Right renal pelvis (tissue), 4 donors: ENCODE data around the gene KCNK5. TPM values are rescaled to one million over a fixed set of nuclear protein-coding genes. Genes with fewer than 3 reads are reported as not detected.
A peak's percentile ranks its signal among the peaks of the same experiment; 100 is the strongest.

Experiments used
- DNase-seq, 4 donors: peaks; one replicate each; pipeline ENCODE4 v3.0.0-alpha.2; 2013; ENCODE audit warnings: low read depth in 4 of 4, low spot score in 3 of 4, missing footprints in 1 of 4
- polyA plus RNA-seq, 4 donors: library from polyadenylated mRNA; unstranded; fragments of 120-200 nt; gene quantifications; one replicate each; pipeline ENCODE4 v1.2.1, GENCODE V29; 2013; ENCODE audit not compliant: insufficient read length in 4 of 4

KCNK5 gene, protein sequence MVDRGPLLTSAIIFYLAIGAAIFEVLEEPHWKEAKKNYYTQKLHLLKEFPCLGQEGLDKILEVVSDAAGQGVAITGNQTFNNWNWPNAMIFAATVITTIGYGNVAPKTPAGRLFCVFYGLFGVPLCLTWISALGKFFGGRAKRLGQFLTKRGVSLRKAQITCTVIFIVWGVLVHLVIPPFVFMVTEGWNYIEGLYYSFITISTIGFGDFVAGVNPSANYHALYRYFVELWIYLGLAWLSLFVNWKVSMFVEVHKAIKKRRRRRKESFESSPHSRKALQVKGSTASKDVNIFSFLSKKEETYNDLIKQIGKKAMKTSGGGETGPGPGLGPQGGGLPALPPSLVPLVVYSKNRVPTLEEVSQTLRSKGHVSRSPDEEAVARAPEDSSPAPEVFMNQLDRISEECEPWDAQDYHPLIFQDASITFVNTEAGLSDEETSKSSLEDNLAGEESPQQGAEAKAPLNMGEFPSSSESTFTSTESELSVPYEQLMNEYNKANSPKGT
- polyA plus RNA-seq = 10 to 100 TPM; 10.5 to 14.9 (median 11.1) TPM

DNA sequence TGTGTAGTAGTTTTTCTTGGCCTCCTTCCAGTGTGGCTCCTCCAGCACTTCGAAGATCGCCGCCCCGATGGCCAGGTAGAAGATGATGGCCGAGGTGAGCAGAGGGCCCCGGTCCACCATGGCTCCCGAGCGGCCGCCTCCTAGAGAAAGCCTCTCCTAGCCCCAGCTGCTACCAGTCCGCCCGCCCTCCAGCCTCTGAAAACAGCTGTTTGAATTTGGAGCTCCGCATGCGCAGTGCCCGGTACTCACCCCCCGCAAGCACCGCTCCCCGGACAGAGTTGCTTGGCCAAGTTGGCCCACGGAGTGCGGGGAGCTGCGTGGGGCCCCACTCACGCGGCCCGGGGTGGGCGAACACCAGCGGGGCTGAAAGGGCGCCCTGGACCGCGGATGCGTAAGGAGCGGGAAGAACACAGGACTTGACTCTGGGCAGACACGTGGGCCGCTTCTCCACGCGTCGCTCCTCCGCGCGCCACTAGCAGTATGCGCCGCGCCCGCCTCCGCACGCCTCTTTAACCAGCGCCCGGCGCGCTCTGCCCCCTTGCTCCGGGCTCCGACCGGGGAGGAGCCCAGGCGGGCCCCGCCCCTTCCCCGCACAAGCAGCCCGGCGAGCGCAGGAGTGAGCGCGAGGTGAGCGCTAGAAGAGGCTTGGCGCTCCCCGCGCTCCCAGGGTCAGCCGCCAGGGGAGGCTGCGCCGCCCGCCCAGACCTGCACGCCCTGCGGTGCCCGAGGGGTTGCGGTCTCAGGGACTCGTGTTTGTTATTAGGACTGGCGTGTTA lies at the start of gene KCNK5:
Gene KCNK5, minus strand, starts transcription at position 484 of the 776 bp plus-strand sequence. Its CDS starts 364 bp downstream, at position 120.
- DNase-seq = peak in 2 of 4 donors; percentile 57 to 63

DNA sequence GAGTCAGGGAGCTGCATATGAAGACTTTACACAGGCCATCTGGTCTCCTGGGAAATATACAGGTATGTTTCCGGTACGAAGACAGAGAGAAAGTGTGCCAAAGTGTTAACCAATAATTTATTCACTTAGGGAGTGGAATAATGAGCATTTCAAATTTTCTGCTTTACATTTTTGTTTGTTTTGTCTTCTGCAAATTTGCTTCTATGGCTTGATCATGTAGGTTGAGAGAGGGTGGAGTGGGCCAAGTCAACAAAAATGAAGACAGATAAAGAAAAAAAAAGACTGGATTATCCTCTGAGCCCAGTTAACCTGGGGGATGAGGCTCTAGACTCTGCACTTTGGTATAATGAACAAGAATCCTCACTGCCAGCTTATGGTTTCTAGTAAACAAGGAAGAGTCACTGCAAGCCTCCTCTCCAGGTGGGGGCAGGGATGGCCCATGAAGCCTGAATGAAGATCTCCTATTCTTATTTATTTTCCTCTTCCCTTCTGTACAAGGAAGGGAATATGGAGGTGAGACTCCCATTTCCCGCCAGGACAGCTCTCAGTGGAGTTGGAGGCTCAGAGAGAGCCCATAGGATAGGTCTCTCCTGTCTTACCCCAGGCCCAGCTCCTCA lies 47.2 kb upstream of the KCNK5 start:
- DNase-seq = no peak

DNA sequence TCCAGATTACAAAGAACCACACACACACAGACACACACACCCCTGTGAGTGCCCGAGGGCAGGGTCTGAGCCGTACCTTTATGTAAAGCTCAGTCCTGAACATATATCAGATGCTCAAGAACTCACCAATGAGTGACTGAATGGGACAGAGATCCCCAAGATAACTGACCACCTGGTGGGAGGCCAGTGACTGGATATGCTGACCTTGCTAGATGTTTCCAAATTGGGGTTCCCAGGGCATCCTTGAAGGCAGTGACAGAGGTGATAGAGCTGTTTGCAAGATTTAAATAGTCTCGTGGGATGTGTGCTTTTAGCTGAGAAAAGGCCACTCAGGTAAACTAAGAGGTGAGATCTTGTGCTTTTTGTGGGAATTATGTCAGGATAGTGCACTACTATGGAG lies 45.6 kb upstream of the KCNK5 start:
- no peak for DNase-seq

DNA sequence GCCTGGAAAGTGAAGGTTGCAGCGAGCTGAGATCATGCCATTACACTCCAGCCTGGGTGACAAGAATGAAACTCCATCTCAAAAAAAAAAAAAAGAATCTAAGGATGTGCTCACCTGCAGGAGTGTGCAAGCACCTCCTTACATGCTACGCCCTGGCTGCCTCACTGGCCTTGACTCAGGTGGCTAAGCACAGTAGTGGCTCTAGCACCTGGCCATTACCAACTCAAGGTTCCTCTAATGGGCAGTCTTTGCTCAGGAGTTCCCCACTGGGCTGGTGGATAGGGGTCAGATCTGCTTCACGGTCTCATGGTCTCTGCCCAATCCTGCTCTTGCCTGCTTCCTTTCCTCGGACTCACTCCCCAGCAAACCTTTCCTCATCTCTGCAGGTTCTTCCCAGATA lies 45.2 kb upstream of the KCNK5 start:
- no peak for DNase-seq

DNA sequence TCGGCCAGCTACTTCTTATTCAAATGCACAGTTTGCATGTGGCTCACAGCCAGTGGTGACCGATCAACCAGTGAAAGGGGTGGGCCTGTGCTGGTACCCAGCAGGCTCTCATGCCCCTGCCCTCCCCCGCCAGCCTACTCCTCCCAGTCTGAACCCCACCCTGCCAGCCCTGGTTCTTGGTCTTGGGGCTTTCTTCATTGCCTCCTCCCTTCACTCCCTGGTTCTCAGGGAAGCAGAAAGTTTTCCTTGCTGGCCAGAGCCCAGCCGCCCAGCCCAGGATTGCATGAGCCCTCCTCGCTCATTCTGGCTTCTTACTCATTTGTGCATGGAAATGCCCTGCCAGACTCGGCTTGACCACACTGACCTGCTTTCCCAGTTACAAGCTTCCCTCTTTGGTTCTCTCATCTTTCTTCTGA lies 44.1 kb upstream of the KCNK5 start:
- DNase-seq = no peak

DNA sequence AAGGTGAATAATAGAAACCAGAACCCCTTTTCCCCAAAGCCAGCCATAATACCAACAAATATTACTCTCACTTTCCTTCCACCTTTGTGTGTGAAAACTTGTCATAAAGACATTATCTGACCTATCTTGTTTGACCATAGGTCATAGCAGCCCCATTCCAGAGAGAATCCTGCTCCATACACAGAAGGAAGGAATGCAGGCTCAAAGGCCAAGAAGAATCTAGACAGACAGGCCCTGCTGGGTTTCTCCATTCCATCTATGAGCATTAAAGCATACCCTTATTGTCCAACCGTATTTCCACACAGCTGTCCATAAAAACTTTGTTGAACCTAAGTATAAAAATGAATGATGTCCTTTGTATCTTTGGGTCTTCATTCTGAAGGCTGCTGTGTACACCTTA lies 40.7 kb upstream of the KCNK5 start:
- DNase-seq = no peak

DNA sequence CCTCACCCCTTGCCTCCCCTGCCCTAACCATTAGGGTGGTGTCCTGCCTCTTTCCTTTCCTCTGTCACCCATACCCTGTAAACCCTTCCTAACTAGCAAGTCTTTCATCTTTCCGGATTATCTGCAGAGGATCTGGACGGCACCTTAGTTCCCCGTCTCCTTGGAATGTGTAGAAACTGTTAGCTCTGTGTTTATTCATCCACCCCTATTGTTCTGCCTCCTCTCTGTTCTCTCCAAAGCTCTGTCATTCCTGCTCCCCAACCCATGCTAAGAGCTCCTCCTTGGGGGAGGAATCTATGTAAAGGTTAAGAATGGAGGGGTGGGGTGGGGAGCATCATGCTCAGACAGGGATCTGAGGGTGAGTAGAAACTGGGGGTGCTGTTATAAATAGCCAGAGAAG lies 39.4 kb upstream of the KCNK5 start:
- DNase-seq = no peak

DNA sequence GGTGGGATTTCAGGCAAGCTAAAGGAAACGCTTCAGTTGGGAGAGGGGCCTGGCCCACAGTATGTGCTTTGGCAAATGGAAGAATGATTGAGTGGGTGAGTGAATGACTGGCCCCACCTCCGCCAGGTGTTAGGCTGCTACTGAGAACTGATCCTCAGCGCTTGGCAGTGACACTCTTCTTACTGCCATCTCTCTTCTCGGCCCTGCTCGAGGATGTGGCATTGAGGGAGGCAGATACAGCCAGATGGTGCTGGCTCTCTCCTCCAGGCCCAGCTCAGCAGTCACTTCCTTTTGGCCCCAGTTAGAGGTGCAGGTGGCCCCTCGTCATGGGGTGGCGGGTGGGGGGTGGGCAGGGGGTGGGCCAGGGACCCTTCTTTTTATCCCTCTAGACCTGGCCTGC lies 38.9 kb upstream of the KCNK5 start:
- no peak for DNase-seq

DNA sequence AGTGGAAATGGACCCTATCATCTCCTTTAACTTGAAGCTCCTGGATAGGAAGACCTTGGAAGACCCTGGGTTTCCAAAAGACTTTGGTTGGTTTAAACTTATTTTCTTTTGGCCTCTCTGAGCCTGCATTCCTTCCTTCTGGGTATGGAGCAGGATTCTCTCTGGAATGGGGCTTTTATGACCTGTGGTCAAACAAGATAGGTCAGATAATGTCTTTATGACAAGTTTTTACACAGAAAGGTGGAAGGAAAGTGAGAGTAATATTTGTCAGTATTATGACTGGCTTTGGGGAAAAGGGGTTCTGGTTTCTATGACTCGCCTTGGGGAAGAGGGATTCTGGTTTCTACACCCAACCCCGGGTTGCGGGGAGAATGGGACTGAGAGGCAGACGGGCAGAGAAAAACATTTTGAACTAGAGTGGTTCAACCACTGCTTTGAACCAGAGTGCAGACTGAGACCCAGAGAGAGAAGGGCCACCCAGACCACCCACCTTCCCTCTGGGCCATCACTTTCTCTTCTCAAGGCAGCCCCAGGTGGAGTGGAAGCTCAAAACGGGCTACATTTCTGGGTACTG lies 37.6 kb upstream of the KCNK5 start:
- DNase-seq = no peak

DNA sequence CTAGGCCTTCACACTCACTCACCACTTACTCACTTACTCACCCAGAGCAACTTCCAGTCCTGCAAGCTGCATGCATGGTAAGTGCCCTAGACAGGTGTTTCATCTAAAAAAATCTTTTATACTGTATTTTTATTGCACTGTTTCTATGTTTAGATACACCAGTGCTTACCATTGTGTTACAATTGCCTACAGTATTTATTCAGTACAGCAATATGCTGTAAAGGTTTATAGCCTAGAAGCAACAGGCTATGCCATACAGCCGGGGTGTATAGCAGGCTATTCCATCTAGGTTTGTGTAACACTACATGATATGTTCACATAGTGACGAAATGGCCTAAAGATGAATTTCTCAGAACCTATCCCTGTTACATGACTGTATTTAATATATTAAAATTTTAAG lies 37.1 kb upstream of the KCNK5 start:
- DNase-seq = no peak

DNA sequence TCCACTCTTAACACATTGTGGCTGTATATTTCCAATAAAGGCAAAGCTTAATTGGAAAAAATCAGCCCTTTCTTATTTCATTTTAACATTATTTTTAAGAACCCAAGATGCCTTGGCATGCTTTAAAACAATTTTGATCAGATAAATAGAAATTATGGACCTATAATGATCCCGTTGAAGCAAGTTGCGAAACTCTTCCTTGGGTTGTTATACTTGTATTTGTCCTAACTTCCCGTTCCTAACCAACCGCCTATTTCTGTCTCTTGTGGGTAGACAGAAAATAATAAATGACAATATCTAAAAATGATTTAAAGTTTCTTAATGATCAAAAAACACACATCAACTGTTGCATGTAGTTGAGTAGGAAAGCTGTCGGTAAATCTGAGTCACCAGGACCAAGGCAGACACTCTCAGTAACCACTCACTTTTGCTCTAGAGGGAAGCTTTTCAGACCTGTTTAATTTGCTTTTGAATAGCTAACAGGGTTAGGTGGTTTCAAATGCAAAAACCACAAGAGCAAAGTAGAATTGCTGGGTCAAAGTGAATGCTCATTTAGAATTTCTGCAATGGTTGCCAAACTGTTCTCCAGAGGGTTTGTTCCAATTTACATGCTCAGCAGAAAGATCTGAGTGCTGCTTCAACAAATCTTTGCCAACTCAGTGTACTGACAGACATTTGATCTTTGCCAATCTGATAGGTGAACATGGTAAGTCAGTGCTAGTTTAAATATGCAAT lies 34.2 kb upstream of the KCNK5 start:
- no peak for DNase-seq

DNA sequence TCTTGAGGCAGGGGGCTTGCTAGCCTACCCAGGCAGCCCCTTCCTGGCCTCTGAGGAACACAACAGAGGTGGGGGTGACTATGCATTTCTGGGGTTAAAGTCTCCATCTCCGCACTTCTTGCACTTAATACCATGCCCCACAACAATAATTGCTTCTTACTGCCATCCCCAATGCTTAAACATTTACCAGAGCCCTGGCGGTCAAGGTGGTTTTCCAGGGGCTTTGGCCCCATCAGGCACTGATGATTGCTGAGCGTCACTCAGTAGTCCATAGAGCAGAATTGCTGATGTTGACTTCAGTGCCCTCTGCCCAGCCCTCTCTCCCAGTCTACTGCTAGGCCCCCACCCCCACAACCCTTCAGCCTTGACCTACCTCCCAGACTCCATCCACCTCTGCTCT lies 32.5 kb upstream of the KCNK5 start:
- DNase-seq = no peak

DNA sequence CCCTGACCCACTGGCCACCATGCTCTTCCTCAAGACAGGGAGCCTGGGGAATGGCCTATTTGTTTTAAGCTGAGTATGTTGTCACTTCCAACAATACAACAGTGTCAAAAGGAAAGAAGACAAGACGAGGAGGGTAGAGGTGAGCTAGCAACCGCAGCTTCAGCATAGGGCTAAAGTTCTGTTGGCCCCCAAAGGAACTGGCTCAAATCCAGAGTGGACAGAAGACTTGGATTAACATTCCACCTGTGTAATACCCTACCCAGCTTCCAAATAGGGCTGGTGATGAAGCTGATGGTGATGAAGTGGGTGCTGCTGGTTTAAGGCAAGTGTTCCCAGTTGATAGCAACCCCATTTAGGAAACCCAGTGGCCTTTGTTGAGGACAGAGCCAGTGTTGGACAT lies 31.7 kb upstream of the KCNK5 start:
- no peak for DNase-seq

DNA sequence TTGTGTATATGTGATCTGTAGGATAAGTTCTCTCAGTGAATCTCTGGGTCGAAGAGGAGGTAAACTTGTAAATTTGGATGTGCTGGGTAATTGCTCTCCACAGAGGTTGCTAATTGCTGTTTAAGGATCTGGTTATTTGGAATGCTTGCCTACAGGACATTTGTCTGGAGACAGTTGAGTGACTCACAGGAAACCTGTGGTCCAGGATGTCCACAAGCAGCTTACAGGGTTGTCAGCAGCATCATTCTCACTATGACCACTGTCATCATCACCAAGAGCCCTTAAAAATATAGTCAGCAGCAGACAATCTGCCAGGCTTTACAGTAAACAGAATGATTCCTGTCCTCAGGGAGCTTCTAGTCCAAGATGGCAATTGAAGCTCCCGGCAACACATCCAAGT lies 31.2 kb upstream of the KCNK5 start:
- no peak for DNase-seq

DNA sequence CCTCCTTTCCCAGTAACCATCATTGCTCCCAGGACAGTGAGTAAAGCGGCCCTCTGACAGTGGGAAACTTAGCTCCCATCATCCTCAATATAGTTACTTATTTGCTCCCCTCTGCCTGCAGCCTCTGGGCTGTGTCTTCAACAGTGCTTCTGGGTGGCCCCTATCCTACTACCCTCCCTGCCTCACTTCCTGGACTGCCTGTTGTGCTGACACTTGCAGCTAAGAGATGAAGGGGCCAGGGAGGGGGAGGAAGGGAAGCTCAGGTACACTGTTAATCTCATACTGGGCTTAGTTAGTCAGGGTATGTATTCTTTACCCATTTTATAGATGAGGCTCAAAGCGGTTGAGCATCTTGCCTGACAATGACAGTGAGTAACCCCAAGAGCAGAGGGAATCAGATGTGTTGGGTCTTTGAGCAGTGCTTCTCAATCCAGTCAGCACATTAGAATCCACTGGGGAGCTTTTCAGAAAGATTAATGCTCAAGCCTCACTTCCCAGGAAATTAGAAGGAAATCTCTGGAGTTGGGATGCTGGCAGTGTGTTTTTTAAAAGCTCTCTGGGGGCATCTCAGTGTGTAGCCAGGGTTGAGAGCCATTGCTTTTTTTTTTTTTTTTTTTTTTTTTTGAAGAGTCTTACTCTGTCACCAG lies 27.1 kb upstream of the KCNK5 start:
- no peak for DNase-seq

DNA sequence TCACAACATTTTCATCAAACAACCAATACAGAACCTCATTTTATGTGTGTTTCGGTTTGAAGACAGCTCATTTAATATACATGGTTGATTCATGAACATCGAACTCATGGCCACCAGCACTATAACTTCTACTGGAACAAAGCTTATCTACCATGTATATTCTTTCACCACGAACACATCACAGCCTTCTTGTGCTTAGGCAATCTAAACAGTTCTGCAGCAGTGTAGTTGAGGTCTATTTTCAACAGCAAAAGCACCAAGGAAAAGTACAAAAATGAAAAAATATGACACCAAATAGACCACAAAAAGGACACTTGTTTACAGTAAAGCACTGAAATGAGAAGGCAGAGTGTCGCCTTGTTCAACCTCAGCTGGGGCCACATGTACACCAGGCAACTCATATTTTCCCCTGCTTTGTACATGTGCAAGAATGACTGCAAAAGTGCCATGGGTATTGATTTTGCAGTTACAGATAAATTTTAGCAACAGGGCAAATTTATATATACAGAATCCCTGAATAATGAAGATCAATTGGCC lies 25.8 kb upstream of the KCNK5 start:
- no peak for DNase-seq

DNA sequence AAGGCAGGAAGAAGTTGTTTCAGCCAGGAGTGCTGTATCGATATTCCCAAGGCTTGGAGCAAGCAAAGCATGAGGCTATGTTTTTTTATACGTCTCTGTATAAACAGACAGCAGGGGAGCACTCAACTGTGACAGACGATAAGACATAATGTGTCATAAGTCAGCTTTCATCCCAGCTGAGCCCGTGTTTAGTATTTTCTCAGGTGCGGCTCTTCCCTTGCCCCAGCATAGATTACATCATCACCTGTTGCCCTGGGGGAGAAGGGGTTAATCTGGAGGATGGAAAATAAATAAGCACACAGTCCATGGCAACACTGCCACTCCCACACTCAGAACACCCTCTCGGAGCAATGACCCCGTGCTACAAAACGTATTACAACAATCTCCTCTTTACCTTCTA lies 22.1 kb upstream of the KCNK5 start:
- DNase-seq = peak in 2 of 4 donors; percentile 27 to 58

DNA sequence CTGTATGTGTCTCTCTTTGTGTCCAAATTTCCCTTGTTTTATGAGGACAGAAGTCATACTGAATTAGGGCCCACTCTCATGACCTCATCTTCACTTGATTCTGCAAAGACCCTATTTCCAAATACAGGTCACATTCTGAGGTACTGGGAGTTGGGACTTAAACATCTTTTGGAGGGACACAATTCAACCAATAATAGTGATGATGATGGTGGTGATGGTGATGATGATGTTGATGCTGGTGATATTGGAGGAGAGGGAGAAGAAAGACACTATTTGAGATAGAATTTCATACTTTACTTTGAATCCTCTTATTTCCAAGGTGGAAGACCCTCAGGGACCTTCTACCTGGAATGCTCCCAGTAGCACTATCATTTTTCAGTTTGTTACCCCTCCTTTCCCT lies 21.2 kb upstream of the KCNK5 start:
- DNase-seq = no peak

DNA sequence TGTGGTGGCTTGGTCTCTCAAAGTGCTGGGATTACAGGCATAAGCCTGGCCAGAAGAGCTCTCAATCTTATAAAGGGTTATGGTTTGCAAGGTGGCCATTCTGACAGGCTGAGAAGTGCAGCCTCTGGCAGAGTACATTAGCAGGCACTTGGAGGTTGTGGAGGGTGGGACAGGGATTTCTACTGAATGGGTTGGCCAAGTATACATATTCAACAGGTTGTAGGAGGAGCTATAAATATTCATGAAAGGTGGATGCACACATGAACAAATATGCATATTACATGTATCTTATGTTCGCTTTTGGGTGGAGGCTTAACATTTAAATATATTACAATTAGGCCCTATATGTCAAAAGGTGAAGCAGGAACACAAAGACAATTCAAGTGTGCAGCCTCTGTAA lies 20.0 kb upstream of the KCNK5 start:
- no peak for DNase-seq
